ENCODE data around the gene DYRK1B.

Gene DYRK1B

DNA sequence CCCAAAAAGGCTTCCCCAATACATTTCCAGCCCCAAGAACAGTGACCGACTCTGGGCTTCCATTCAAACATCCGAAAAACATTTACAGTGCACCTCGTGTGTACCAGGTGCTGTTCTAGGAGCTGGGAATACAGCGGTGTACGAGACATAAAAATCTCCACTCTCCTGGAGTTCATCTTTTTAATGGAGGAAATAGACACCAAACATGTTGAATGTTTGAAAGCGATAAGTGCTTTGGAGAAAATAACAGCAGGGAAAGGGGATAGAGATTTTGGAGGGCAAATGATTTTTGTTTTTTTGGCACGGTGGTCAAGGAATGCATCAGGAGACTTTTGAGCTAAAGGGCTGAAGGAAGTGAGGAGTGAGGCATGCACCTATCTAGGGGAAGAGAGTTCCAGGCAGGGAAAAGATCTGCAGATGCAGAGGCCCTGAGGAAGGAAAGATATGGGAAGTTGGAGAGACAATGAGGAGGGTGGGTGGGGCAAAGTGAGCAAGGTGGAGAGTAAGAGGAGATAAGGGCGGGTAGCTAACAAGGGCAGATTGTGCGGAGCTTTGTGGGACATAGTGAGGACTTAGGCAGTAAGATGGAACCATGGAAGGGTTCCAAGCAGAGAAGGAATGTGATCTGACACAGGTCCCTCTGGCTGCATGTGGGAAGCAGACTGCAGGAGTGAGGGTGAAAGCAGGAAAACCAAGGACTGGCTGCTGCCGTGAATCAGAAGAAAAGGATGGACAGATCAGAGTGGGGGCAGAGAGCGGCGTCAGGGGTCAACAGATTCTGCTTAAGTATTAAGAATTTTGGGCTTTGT lies 12.9 kb upstream of the DYRK1B start:
- TF ChIP-seq, protein P1, sequence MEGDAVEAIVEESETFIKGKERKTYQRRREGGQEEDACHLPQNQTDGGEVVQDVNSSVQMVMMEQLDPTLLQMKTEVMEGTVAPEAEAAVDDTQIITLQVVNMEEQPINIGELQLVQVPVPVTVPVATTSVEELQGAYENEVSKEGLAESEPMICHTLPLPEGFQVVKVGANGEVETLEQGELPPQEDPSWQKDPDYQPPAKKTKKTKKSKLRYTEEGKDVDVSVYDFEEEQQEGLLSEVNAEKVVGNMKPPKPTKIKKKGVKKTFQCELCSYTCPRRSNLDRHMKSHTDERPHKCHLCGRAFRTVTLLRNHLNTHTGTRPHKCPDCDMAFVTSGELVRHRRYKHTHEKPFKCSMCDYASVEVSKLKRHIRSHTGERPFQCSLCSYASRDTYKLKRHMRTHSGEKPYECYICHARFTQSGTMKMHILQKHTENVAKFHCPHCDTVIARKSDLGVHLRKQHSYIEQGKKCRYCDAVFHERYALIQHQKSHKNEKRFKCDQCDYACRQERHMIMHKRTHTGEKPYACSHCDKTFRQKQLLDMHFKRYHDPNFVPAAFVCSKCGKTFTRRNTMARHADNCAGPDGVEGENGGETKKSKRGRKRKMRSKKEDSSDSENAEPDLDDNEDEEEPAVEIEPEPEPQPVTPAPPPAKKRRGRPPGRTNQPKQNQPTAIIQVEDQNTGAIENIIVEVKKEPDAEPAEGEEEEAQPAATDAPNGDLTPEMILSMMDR (conservative IDR thresholded peaks at IDR 0.05) = no peak
- peak overlapping the region; percentile 86 for H3K27ac ChIP-seq

DNA sequence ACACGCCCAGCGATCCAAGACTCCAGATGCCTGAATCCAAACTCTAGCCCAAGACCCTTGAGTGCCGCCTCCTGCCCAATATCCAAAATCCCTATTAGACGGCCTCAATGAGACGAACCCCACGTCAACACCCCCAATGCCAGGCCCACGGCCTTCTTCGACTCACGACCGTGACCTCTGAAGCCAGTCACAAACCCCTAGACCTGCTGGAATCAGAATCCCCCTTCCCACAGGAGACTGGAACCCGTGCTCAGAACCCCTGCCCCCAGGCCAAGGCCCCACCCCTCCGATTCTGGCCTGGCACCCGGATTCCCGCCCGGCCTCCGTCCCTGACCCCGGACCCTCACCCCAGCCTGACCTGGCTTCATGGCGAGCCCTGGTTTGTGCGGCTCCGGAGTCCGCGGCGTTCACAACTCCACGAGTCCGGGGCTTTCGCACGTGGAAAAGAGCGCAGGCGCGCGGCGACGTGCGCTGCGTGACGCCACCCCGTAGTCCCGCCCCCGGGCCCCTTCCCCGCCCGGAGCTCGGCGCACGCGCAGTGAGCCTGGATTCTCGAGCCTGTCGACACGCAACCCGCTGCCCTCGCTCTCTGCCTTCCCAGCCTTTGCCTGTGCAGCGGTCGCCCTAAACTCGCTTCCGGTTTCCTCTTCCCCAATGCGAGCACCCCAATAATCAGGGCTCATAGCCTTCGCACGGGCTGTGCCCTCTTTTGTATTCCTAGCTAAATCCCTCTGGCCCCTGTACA lies 12.1 kb upstream of the DYRK1B start, which contains the start of gene FBL:
TSS of gene FBL (minus strand) at position 447 of the 745 bp plus-strand sequence. CDS start at position 368, 79 bp downstream.
- peak within 1 kb of the TSS; percentile 86 for H3K27ac ChIP-seq

DNA sequence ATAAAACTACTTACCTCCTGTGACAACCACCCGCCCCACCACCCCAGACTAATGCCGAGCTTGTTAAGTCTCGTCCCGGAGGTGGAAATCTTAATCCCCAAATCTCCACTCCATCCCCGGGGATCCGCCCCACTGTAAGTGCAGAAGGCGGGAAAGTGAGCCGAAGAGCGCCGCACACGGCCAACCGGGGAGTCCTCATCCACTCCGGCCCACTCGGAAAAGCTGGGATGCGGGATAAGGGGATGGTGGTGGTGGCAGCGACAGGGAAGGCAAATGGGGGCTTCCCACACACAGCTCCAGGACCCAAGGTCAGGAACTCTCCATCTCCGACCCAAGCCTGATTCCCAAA lies 11.6 kb upstream of the DYRK1B start:
- TF ChIP-seq, protein P1 (conservative IDR thresholded peaks at IDR 0.05) = peak; percentile 59
- peak overlapping the region; percentile 86 for H3K27ac ChIP-seq

More for the DNA sequence above, 12.1 kb upstream of the DYRK1B start, which contains the start of gene FBL:
- TF ChIP-seq, protein P1 (conservative IDR thresholded peaks at IDR 0.05) = no peak; the same call in 1 of the 2 replicates

DNA sequence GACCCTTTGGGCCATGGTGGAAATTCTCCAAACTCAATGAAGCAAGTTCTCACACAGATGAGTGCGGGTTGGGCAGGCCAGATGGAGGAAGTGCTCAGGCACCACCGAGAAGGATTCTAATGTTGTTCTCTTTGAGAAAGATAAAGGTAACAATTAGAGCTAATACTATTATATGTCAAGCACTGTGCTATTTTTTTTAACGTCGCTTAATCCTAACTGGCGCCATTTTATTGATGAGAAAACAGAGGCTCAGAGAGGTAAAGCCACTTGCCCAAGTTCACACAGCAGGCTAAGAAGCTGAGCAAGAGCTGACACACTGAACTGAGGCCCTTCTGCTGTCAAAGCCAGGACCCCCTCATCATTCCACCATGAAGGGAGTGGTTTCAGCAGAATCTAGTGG lies 11.2 kb upstream of the DYRK1B start:
- H3K27ac ChIP-seq = peak overlapping the region; percentile 86

DNA sequence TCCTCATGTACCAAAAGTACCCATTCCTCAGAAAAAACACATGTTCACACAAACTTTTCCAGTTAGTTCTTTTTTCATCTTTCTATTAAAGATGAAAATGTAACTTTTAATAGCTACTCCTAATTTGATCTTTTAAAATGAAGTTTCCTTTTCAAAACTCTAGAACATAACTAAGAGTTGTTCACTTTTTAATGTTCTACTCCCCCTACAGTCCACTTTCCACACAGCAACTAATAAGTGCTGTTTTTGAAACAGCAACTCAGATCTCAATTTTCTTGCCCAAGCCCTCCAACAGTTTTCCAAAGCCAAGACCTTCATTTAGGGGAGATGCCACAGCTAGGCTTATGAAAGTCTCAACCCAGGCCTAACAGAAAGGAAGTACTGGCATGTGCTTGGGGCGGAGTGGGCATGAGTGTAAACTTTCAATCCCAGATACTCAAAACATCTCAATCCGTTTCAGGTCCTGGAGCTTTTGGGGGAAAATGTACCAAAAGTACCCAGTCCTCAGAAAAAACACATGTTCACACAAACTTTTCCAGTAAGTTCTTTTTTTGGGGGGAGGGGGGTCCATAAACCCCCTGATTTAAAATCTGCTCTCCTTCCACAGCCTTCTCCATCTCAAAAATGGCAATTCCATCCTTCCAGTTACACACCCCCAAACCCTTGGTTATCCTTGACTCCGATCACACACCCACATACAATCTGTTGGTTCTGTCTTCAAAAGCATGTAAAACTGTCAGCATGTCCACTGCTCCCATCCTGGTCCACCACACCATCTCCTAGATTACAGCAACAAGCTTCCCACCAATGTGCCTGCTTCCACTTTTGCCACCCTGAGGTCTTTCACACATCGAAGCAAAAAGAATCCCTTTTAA lies 10.2 kb upstream of the DYRK1B start:
- TF ChIP-seq, protein P1 (conservative IDR thresholded peaks at IDR 0.05) = peak; percentile 82
- peak overlapping the region; percentile 86; the same call in 1 of the 2 replicates for H3K27ac ChIP-seq

More for the DNA sequence above, 11.2 kb upstream of the DYRK1B start:
- TF ChIP-seq, protein P1 (conservative IDR thresholded peaks at IDR 0.05) = no peak

DNA sequence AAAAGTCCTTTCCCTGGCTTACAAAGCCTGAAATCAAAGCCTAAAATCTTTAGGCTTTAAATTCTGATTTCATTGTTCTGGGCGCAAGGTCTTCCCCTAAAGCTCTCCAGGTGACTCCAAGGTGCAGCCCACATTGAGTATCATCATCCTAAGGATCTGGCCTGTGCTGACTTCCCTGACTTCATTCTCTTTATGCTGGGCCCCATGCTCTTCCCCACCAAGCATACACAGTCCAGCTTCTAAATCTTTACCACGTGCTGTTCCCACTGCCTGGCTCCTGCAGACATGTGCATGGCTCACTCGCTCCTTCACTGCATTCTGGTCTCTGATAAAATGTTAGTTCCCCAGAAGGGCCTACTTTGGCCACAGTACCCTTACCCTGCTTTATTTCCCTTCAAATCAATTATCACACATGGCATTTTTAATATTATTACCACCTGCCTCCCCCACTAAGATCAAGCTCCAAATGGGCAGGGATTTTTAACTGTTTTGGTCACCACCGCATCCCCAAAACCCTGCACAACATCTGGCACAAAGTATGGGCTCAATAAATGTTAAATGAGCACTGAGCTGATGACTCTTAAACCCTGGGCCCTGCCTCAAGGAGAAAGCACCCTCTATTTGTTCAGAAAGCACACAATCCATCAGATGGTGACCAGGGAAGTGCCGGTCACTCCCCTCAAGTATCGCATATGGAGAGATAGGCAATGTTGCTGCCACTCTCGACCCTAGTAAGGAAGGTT lies 8.9 kb upstream of the DYRK1B start:
- TF ChIP-seq, protein P1 (conservative IDR thresholded peaks at IDR 0.05) = peak; percentile 36
- H3K27ac ChIP-seq = peak overlapping the region; percentile 26; the same call in 1 of the 2 replicates
